GM11168 (cell line): ENCODE results near the gene SPATA3.

Experiments used
- in situ Hi-C: fragments of 300-500 bp; cut with MboI; formaldehyde crosslinking; loops from one replicate; pipeline ENCODE4 v1.12.0; 2022; ENCODE audit warnings: low sequenced_read_pairs; ENCODE audit not compliant: unreplicated experiment

The SPATA3 gene

GRCh38 chr2:230995821-230996220, at the start of gene SPATA3:
SPATA3 (plus strand) TSS chr2:230996121; CDS start chr2:230996234, 113 bp downstream.
- in situ Hi-C loops = loop anchor here (10.0 kb wide), 1 partner anchor 151 kb away; no protein-coding TSS in a partner anchor

- in situ Hi-C loops = no loop called here
These were observed 49.3 kb upstream of the SPATA3 start for GRCh38 chr2:230946429-230947234.

GRCh38 chr2:230947235-230947576, 48.7 kb upstream of the SPATA3 start:
- in situ Hi-C loops = no loop called here

GRCh38 chr2:230947908-230948365, 48.0 kb upstream of the SPATA3 start:
- in situ Hi-C loops = no loop called here

- in situ Hi-C loops = loop anchor here (5.0 kb wide), 1 partner anchor 37 kb away; no protein-coding TSS in a partner anchor
These were observed 45.7 kb upstream of the SPATA3 start for GRCh38 chr2:230949966-230950873.

GRCh38 chr2:230950874-230951339, 45.0 kb upstream of the SPATA3 start:
- in situ Hi-C loops = loop anchor here (5.0 kb wide), 1 partner anchor 36 kb away; no protein-coding TSS in a partner anchor

- in situ Hi-C loops = loop anchor here (5.0 kb wide), 1 partner anchor 36 kb away; no protein-coding TSS in a partner anchor
These were observed 44.5 kb upstream of the SPATA3 start for GRCh38 chr2:230951396-230951795.

- in situ Hi-C loops = loop anchor here (5.0 kb wide), 1 partner anchor 35 kb away; no protein-coding TSS in a partner anchor
These were observed 43.5 kb upstream of the SPATA3 start for GRCh38 chr2:230952226-230952956.

- in situ Hi-C loops = loop anchor here (5.0 kb wide), 1 partner anchor 33 kb away; no protein-coding TSS in a partner anchor
These were observed 42.1 kb upstream of the SPATA3 start for GRCh38 chr2:230953845-230954244.

- in situ Hi-C loops = loop anchor here (5.0 kb wide), 1 partner anchor 33 kb away; no protein-coding TSS in a partner anchor
These were observed 41.2 kb upstream of the SPATA3 start for GRCh38 chr2:230954746-230955145.

- in situ Hi-C loops = no loop called here
These were observed 40.7 kb upstream of the SPATA3 start for GRCh38 chr2:230955163-230955737.

GRCh38 chr2:230956827-230957755, 38.8 kb upstream of the SPATA3 start:
- in situ Hi-C loops = no loop called here

- in situ Hi-C loops = no loop called here
These were observed 38.0 kb upstream of the SPATA3 start for GRCh38 chr2:230957756-230958391.

- in situ Hi-C loops = no loop called here
These were observed 36.8 kb upstream of the SPATA3 start for GRCh38 chr2:230958820-230959756.

- in situ Hi-C loops = no loop called here
These were observed 35.9 kb upstream of the SPATA3 start for GRCh38 chr2:230960026-230960425.

GRCh38 chr2:230961091-230961491, 34.8 kb upstream of the SPATA3 start:
- in situ Hi-C loops = no loop called here
